Medulla oblongata (tissue), 1 donor: ENCODE measurements around the gene ZNF132.
"Not testable (repeated sequence)": the region's sequence is repeated elsewhere in the genome, so short reads cannot be mapped to it uniquely, and the experiment has no call there.

Experiments used
- DNase-seq: peaks from one replicate; pipeline ENCODE4 v3.0.0-alpha.2; 2015; ENCODE audit errors: extremely low spot score

ZNF132 gene

DNA sequence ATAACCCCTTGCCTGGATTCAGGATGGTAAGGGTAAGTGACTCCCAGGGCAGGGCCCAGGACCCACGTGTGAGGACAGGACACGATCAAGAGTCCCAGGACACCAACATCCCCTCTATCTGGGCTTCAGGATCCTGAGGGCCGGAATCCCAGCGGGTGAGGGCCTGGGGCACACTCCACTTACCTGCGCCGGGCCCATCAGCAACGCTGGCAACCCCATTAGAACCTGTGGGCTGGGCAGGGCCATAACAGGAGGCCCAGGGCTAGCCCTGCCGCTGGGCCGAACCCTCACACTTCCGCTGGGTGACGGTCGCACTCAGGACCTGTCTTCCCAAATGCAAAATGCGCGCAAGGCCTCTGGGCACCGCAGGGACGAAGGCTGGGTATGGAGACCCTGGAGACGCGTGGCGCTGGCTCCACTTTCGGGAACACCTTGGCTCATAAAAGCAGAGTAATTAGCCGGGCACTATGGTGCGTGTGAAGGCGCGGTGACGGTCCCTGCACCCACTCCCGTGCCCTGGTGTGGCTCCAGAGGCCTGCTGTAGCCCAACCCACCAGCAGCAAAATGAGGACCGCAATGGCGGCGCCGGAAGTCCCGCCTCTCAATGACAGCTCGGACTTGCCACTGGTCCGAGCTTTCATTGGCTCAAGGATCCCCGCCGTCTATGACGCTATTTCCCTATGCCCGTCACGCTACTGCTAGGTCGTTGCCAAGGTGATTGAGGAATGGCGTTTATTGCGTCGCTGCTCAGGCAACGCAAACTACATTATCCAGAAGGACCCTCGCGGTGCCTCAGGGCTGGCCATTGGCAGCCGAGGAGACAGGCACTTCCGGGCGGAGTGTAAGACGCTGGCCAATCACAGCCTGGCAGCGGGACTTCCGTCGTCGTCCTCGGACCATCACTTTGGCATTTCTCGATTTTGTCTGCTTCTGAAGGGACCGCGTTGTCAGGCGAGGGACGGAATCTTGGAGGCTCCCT is at the start of gene ZNF132:
Gene ZNF132 (minus strand): TSS at position 578 of the 979 bp plus-strand sequence. CDS start 332 bp downstream, at position 246.
- peak; percentile 100 for DNase-seq

DNA sequence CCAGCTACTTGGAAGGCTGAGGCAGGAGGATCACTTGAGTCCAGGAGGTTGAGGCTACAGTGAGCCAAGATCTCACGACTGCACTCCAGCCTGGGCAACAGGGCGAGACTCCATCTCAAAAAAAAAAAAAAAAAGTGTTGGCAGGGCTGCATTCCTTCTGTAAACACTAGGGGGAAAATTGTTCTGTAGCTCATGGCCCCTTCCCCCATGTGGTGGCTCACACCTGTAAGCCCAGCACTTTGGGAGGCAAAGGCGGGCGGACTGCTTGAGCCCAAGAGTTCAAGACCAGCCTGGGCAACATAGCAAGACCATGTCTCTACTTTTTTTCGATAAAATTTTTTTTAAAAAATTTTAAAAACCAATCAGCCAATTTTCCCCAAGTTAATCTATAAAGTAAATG is 44.4 kb upstream of the ZNF132 start:
- DNase-seq: not testable (repeated sequence)

DNA sequence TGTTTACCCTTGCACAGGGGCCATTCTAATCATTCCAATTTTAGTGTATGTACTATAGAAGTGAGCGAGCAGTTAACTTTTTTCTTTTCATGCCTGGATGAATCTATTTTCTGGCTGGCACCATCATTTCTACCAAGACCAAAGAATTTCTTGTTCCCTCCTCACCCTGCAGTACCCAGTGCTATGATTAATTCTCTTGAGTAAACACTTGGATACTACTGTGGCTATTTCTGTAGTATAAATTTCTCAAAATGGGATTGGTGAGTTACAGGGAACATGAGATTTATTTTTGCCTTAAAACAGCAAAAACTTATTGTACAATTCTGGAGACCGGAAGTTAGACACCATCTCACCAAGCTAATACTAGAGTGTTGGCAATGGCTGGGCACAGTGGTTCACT is 43.8 kb upstream of the ZNF132 start:
- DNase-seq: no peak

DNA sequence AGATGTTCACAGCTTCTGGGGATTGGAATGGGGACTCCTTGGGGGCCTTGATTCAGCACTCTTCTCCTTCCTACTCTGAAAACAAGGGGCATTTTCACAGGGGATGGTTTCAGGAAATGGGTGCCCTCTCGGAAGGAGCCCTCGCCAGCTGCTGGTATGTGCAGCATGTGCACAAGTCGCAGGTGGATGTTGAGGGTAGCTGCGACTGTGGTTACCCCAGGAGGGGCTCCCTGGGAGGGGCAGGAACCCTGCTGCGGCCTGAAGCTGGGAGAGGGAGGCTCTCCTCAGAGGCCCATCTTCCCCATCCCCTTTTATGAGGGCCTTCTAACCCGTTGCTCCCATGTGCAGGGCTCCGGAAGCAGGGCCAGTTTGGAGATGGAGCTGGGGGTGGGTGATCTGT is 42.4 kb upstream of the ZNF132 start:
- no peak for DNase-seq

GRCh38 chr19:58480831-58481230 is 40.9 kb upstream of the ZNF132 start:
- DNase-seq: no peak

GRCh38 chr19:58480481-58480830 is 40.5 kb upstream of the ZNF132 start:
- DNase-seq: no peak

GRCh38 chr19:58479736-58480480 is 40.0 kb upstream of the ZNF132 start:
- DNase-seq: no peak

DNA sequence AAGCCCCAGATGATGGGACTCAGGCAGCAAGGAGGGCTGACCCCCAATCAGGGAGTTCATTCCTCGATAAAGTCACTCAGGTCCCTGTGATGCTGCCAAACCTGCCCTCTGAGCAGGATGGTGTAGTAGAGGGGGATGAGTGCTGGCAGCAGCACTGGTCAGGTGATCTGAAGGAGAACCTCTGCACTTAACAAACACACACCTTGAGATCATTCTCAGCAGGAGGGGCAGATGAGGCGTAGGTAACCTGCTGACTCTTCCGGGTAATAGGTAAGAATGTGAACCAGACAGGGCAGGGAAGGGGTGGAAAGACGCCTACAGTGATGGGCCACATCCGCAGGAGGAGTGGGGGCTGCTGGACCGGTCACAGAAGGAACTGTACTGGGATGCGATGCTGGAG is 39.4 kb upstream of the ZNF132 start:
- DNase-seq: no peak

- no peak for DNase-seq
These were observed 37.9 kb upstream of the ZNF132 start for GRCh38 chr19:58477871-58478270.

- no peak for DNase-seq
These were observed 37.2 kb upstream of the ZNF132 start for GRCh38 chr19:58477130-58477529.

- DNase-seq: no peak
These were observed 36.6 kb upstream of the ZNF132 start for GRCh38 chr19:58476498-58477015.

DNA sequence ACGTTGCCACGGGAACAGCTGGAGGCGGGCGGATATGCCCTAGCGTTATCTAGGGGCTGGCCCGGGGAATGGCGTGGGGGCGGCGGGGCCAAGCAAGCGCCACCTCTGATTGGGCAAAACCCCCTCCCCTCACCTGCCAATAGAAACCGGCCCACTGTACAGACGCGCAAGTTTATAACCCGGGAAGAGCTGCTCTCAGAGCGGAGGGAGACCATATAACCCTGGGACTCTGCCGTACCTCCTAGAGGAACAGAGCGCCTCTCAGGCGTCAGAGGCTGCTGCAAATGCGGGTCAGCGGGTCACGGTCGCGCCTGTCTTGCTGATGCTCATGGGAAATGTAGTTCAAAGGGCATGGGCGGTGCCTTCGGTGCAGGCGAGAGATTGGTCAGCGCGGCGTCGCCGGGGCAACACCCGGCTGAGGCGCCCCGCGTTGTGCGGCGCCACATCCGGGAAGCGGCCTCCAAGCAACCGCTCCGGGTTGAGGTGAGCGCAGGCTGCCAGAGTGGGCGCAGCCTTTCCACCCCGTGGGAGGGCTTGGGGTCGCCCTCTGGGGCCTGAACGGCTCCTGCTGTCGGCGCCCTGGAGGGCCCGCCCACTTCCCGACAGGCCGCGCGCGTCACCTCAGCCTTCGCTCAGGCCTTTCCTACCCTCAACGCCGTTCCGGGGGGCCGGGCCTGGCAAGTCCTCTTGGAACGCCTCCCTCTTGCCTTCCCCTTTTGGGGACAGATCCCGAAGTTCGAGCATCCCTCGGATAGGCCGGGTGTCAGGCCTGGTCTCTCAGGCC is 36.0 kb upstream of the ZNF132 start, which contains the start of gene ZNF446:
Gene ZNF446 (plus strand): TSS at position 639 of the 784 bp plus-strand sequence. CDS start 867 bp downstream, outside the sequence.
- peak; percentile 98 for DNase-seq

- no peak for DNase-seq
These were observed 35.2 kb upstream of the ZNF132 start for GRCh38 chr19:58474997-58475713.

DNA sequence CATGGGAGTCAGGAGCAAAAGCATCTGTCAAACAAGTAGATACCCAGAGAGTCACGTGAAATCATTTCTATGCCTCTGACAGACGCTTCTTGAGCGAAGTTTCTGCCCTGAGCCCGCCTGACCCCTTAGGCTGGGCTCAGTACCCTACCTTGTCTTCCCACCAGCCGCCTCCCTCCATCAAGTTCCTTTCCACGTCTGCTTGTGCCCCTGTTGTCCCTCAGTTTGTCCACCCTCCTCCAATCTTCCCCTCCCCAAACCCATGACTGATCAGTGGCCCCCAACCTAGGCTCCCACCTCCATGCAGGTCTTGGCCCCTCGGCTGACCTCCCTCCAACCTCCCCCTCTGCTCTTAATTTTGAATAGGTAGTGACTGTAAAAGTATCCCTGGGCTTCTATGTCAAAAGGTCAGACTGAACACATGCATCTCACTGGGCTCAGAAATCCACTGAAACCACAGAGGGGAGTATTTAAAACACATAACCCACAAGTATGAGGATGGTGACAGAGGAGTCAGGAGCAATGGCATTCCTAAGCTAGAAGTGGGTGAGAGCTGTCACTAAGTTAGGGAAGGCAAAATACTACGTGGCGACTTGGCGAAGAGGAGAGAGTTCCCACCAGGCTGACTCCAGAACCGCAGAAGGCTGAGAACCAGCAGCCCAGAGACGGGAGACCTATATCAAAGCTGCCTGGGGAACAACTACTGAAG is 34.5 kb upstream of the ZNF132 start:
- DNase-seq: no peak

- no peak for DNase-seq
These were observed 33.8 kb upstream of the ZNF132 start for GRCh38 chr19:58473775-58474174.

GRCh38 chr19:58471736-58472135 is 31.8 kb upstream of the ZNF132 start:
- DNase-seq: no peak

GRCh38 chr19:58470837-58471543 is 31.0 kb upstream of the ZNF132 start:
- DNase-seq: not testable (repeated sequence)

- no peak for DNase-seq
These were observed 29.5 kb upstream of the ZNF132 start for GRCh38 chr19:58469241-58470013.
